IPS-NIHi11 (cell line): ENCODE measurements around the gene FRMPD4.
A peak's percentile ranks its signal among the peaks of the same experiment; 100 is the strongest.

ENCODE experiments used
- DNase-seq: peaks from one replicate; pipeline ENCODE4 v3.0.0; 2012; ENCODE audit warnings: mixed read lengths, low spot score

FRMPD4 gene

GRCh38 chrX:12768491-12768890 is 630.2 kb downstream of the FRMPD4 start:
- no peak for DNase-seq

- no peak for DNase-seq
These were observed 632.2 kb downstream of the FRMPD4 start for GRCh38 chrX:12770440-12770839.

DNA sequence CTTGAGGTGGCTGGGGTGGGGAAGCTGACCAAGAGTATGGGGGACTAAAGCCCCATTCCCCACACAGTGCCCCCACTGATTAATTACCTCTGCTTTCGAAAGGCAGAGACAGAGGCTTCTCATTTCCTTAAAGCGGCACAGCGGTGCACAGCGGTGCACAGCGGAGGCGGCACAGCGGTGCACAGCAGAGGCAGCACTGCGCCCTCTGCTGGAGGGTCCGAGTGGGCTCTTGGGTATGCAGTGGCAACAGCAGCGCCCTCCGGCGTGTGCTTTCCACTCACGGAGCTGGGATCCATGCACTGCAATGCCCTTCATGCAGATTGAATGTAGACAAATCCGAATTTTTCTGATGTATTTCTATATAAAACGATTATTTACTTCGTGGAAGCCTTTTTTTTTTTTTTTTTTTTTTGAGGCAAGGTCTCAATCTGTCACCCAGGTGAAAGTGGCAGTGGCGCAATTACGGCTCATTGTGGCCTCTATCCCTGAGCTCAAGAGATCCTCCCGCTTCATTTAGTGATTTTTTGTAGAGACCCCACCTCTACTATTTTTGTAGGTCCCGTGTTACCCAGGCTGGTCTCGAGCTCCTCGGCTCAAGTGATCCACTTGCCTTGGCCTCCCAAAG is 633.3 kb downstream of the FRMPD4 start:
- peak; percentile 49 for DNase-seq
